HG03378 (cell line): ENCODE results near the gene SPCS2.
"Not testable (repeated sequence)": the region's sequence is repeated elsewhere in the genome, so short reads cannot be mapped to it uniquely, and the experiment has no call there.

Source experiments
- ATAC-seq: cut with Tn5 transposase; IDR thresholded peaks from one replicate; pipeline ENCODE4 v1.9.1; 2021; ENCODE audit warnings: mild to moderate bottlenecking, moderate library complexity; ENCODE audit not compliant: unreplicated experiment

The SPCS2 gene

GRCh38 chr11:74992852-74993251, 43.8 kb downstream of the SPCS2 start:
- no peak for ATAC-seq

GRCh38 chr11:75000975-75001354, 51.9 kb downstream of the SPCS2 start:
- no peak for ATAC-seq

DNA sequence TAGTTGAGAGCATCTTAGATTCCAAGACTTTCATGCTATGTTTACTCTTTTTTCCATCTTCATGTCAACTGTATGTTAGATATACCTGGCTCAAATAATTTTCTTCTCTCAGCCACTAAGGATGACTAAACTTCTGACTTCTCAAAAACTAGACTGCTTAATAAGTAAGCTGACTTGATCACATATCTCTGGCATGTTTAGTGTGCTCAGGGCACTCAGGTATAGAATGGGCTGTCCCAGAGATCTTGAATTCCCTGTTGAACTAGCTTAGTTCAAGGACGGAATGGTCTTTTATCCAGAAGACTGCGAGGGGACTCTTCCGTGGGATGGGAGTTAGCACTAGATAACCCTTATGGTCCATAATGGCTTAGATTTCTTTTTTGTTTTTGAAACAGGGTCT, 52.6 kb downstream of the SPCS2 start:
- no peak for ATAC-seq

- ATAC-seq, result no peak
Measured at GRCh38 chr11:75002516-75002915, 53.5 kb downstream of the SPCS2 start.

DNA sequence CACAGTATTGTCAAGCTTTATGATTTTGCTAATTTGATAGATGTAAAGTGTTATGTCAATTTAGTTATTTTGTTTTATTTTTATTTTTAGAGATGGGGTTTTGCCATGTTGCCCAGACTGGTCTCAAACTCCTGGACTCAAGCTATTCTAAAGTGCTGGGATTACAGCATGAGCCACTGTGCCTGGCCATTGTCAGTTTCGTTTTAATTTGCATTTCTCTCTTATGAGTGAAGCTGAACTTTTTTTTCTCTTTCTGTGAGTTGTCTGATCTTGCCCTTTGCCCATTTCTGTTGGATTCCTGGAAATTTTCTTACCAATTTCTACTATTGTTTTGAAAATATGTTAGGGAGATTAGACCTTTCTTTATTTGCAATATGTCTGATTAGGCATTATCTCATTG, 55.1 kb downstream of the SPCS2 start:
- ATAC-seq, result no peak

DNA sequence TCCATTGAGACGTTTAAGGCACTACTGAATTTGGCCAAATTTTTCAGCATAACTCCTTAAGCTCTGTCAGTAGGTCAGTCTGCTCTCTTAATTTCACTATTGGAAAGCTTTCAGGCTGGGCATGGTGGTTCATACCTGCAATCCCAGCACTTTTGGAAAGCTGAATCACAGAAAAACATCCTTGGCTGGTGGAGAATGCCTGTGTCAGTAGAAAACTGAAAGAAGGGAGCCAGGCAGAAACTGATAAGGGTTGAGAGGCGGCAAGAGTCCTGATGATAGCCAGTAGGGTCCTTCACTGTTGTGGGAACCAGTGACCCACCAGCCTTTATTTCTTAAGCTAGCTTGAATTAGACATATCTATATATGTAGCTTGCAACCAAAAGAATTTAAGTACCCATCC, 62.3 kb downstream of the SPCS2 start:
- ATAC-seq, result no peak

DNA sequence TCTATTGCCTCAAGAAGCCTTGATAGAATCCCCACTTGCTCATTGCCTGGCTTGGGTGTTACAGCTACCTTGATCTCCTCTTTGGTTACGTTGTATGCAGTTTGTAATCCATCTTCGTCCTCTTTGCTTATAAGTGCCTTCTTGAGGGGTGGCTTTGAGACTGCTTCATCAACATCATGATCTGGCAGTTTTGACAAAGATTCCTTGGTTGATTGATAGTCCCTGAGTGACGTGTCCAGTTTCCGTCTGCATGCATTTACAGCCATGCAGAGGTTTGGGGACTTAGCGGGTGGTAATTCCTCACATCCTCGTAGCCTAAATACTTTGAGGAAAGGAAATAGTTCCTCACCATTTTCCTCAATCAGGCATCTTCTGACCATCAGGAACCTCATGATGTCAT, 62.8 kb downstream of the SPCS2 start:
- ATAC-seq, result no peak

DNA sequence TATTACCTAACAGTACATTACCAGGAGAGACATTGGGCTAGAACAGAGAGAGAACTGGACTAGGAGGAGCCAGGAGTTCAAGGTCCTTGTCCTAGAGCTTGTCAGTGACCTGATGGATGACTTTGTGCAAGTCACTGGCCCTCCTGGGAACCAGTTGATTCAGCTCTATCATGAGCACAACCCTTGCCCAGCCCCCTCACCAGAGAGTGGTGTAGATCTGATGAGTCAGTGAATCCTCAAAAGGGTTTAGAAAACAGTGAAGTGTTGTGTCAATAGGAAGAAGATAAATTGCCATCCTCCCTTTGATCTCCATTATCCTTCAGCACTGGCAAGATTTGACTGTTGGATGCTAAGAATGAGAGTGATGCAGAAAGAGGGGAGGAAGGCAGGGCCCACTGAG, 64.0 kb downstream of the SPCS2 start:
- ATAC-seq, result no peak

DNA sequence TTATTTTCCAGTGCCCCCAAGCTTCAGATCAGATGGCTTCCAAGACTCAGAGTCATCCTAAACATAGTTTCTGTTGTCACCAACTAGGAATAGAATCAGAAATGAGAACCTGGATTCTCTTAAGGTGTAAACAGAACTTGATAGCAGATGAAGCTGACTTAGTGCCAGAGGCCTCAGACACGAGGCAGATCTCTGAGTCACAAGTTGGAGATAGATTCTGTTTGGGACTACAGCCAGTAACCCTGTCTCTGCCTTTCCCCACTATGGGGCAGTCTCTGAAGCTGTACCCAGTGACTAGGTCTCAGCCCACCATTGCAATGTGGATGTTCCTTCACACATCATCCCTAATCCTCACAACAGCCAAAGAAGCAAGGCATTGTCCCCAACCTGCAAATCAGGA, 65.1 kb downstream of the SPCS2 start:
- ATAC-seq, result no peak

GRCh38 chr11:75019200-75019599, 70.1 kb downstream of the SPCS2 start:
- ATAC-seq, result not testable (repeated sequence)

DNA sequence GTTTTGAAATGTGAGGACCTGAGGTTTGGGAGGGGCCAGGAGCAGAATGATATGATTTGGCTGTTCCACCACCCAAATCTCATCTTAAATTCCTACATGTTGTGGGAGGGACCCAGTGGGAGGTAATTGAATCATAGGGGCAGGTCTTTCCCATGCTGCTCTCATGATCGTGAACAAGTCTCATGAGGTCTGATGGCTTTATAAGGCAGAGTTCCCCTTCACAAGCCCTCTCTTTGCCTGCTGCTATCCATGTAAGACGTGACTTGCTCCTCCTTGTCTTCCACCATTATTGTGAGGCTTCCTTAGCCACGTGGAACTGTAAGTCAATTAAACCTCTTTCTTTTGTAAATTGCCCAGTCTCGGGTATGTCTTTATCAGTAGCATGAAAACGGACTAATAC, 71.3 kb downstream of the SPCS2 start:
- ATAC-seq, result not testable (repeated sequence)

DNA sequence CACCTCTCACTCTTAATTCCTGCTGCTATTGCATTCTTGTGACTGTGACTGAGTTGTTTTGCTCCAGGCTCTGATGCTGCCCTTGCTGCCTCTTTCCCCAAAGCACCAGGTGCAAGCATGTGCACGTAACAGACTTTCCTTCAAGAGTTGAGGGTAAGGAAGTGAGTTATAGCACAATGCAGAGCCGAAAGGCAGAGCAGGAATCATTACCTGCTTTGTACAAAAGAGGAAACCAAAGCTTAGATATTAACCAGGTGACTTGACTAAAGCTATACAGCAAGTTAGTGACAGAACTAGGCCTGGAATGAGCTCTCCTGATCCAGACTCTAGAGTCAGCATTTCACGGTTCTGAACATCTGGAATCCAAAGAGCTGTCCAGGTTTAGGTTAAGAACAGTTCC, 73.2 kb downstream of the SPCS2 start:
- ATAC-seq, result no peak

DNA sequence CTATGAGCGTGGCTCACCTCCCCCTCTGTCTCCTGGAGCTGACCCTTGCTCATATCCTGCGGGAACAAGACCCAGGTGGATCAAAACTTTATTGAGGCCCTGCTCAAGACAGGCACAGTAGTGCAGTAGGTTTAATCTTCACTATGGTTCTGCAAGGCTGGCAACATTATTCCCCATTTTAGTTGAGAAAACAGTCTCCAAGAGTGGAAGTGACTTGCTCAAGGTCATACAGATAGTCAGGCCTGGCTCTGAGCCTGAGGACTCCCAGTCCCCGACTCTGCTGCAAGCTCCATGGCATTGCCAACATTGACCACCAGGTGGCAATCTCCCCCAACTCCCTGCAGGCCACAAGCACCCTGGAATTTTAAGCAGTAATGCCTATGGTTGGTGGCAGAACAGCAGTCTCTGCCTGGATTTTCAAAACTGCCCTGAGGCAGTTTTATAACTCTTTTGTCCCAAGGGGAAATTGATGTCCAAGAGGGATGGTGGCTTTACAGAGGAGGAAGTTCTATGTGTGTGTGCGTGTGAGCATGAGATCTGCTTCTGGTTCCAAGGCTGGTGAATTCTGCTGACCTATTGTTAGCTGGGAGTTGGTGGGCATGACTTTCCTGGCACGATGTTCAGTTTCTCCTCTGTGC, 73.8 kb downstream of the SPCS2 start:
- ATAC-seq, result no peak

DNA sequence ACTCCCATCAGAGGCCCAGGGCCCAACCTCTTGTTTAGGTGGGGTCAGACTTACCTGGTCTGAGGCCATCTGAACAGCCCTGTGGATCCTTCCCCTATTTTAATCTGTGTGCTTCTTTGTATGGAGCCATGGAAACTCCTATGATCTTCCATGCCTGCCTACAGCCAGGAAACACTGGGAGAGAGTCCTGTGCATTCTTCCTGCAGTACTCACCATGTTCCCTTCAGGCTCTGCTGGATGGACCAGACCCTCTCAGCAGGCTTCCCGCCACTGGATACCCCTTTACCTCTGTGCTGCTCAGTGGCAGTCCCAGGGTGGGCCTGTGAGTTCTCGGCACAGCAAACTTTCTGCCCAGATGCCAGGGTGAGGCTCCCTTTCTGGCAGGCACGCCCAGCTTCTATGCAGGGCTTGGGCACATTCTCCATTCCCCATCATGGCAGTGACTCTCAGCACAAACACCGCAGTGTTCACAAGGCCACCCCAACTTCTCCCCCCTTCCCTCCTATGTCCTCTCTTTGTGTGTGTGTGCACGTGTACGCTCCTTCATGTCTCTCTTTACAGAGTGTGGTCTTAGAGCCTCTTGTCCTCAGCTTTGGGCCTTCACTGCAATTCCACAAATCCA, 74.5 kb downstream of the SPCS2 start:
- no peak for ATAC-seq

GRCh38 chr11:75024068-75024449, 75.0 kb downstream of the SPCS2 start:
- no peak for ATAC-seq

- ATAC-seq, result no peak
Measured at GRCh38 chr11:75024764-75025211, 75.7 kb downstream of the SPCS2 start.

DNA sequence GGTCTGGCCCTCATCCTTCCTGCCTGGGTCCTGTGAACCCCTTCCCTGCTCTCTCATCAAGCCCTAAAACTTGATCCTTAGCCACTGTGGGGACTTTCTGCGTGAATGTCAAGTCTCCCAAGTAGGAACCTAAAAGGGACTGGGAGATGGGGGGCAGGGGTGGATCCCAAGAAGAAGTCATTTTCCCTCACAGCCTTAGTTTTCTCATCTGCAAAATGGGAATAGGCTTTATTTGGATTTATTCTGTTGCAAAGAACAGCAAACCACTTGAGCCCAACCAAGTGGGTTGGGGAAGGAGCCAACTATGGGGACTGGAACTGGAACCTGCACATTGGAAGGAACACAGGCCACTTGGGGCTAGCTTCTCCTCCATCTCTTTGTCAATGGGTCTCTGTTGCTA, 76.5 kb downstream of the SPCS2 start:
- ATAC-seq, result no peak

GRCh38 chr11:75028321-75028720, 79.3 kb downstream of the SPCS2 start:
- ATAC-seq, result no peak
